ENCODE results near the gene SMIM1. TPM values are rescaled to one million over a fixed set of nuclear protein-coding genes. Genes with fewer than 3 reads are reported as not detected.
"Not testable (repeated sequence)": the region's sequence is repeated elsewhere in the genome, so short reads cannot be mapped to it uniquely, and the experiment has no call there.

SMIM1 gene, protein sequence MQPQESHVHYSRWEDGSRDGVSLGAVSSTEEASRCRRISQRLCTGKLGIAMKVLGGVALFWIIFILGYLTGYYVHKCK
- polyA plus RNA-seq (2013, experiment 1 of 2): 5.8 TPM
- polyA plus RNA-seq (2013, experiment 2 of 2): 5.6 TPM

DNA sequence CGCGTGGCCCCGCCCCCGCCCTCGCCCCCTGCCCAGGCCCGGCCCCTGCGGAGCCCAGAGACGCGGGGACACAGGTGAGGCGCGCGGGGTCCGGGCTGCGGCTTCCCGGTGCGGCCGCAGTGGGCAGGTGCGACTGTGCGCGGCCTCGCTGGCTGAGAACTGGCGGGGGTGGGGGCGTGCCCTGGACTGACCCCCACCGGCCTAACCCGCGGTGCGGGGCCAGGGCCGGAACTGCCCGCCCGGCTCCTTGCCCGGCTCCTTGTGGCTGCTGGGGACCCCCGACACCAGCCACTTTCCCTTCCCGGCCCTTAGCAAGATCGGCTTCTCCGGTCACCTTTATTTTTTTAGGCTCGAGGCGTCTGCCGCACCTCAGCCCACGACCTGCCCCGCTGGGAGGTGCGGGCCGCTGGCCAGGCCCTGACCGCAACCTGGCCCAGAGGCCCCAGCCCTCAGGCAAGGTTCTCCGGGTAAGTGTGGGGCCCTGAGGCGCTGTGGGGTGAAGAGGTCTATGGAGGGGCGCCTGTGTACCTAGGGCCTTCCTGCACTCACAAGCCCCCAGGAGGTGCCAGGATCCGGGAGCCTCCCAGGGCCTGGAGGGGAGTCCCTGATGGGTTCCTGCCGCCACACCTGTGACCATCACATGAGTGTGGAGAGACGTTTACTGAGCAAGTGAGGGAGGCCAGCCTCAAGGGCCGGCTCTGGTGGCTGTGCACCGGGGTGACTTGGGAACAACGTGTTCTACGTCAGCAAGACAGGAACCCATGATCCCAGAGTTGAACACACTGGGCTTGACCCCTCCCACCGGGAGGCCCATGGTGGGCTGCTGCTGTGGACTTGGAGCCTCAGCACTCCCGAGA is at the start of gene SMIM1:
TSS of gene SMIM1 (plus strand) at position 35 of the 857 bp plus-strand sequence. CDS start 2,625 bp downstream, outside the sequence.
- H3K4me3 ChIP-seq (ENCODE audit: low read length in 2 of 2): peak within 1 kb of the TSS; percentile 57 to 83
- no peaks in the 10 kb centered on the region for H3K9me3 ChIP-seq (replicated peaks in 1 of 2; ENCODE audit: control insufficient read depth in 2 of 2, insufficient read depth in 1 of 2, low read depth in 1 of 2, low read length in 2 of 2)
- H3K27me3 ChIP-seq (ENCODE audit: control insufficient read depth in 3 of 3, insufficient read depth in 3 of 3, low read depth in 1 of 3, low read length in 3 of 3): peaks cover 0 to 10% (median 0%) of the 10 kb centered on the region in 3 experiments
- peak within 1 kb of the TSS; percentile 66 for H3K4ac ChIP-seq (ENCODE audit: low read length)
- peak within 1 kb of the TSS; percentile 29 for H2BK5ac ChIP-seq (ENCODE audit: low read length)
- peak within 1 kb of the TSS; percentile 82 for H4K8ac ChIP-seq (ENCODE audit: low read depth, low read length)
- H3K27ac ChIP-seq (replicated peaks; ENCODE audit: low read length): no peak within 1 kb of the TSS
- peak within 1 kb of the TSS; percentile 97 for H2AK5ac ChIP-seq (ENCODE audit: low read depth, low read length)
- H4K91ac ChIP-seq (ENCODE audit: low read depth, low read length, poor library complexity): peak within 1 kb of the TSS; percentile 64
- peak within 1 kb of the TSS; percentile 98 for H3K23ac ChIP-seq (ENCODE audit: low read depth, low read length, poor library complexity)
- DNase-seq (ENCODE audit: low spot score): no peak
- no CpG with 5 or more reads among the region's 55 CpGs for WGBS, 2 donors (ENCODE audit: extremely low coverage in 2 of 2, insufficient read length in 2 of 2, insufficient replicate concordance in 1 of 2)
- H3K36me3 ChIP-seq (replicated peaks in 1 of 2; ENCODE audit: control insufficient read depth in 2 of 2, insufficient read depth in 2 of 2, low read length in 2 of 2): no peaks in the 10 kb centered on the region
- H3K4me1 ChIP-seq (ENCODE audit: control insufficient read depth in 2 of 2, insufficient read depth in 1 of 2, low read depth in 1 of 2, low read length in 2 of 2): peaks cover 19 to 43% of the 10 kb centered on the region in 2 donors
- H2BK120ac ChIP-seq (ENCODE audit: low read depth, low read length): no peak within 1 kb of the TSS
- peak within 1 kb of the TSS; percentile 71 for H3K14ac ChIP-seq (ENCODE audit: low read length)
- H3K18ac ChIP-seq (ENCODE audit: low read length): peak within 1 kb of the TSS; percentile 89
- H2BK12ac ChIP-seq (ENCODE audit: low read length): peak within 1 kb of the TSS; percentile 58
- peak within 1 kb of the TSS; percentile 84 for H3K9ac ChIP-seq (ENCODE audit: low read depth, low read length, poor library complexity)
- H2BK15ac ChIP-seq (ENCODE audit: low read length): peak within 1 kb of the TSS; percentile 92
- H2AFZ ChIP-seq (ENCODE audit: low read length): peak within 1 kb of the TSS; percentile 95
- peak within 1 kb of the TSS; percentile 86 for H3K4me2 ChIP-seq (ENCODE audit: insufficient read depth, low read length, poor library complexity, severe bottlenecking)
- H3K79me1 ChIP-seq (ENCODE audit: low read depth, low read length): peaks cover 3% of the 10 kb centered on the region

- H2AFZ ChIP-seq (ENCODE audit: low read length): no peak overlapping the region
- no peaks in the 10 kb centered on the region for H3K36me3 ChIP-seq (replicated peaks in 1 of 2; ENCODE audit: control insufficient read depth in 2 of 2, insufficient read depth in 2 of 2, low read length in 2 of 2)
- peak overlapping the region; percentile 73 for H3K23ac ChIP-seq (ENCODE audit: low read depth, low read length, poor library complexity)
- H3K18ac ChIP-seq (ENCODE audit: low read length): no peak overlapping the region
- peak overlapping the region; percentile 53 for H3K4ac ChIP-seq (ENCODE audit: low read length)
- H3K27me3 ChIP-seq (ENCODE audit: control insufficient read depth in 3 of 3, insufficient read depth in 3 of 3, low read depth in 1 of 3, low read length in 3 of 3): peaks cover 0 to 2% (median under 1%) of the 10 kb centered on the region in 3 experiments
- peaks cover 4% of the 10 kb centered on the region for H3K79me1 ChIP-seq (ENCODE audit: low read depth, low read length)
- no peak overlapping the region for H2BK15ac ChIP-seq (ENCODE audit: low read length)
- peak overlapping the region; percentile 93 for H2AK5ac ChIP-seq (ENCODE audit: low read depth, low read length)
- no peaks in the 10 kb centered on the region for H3K9me3 ChIP-seq (replicated peaks in 1 of 2; ENCODE audit: control insufficient read depth in 2 of 2, insufficient read depth in 1 of 2, low read depth in 1 of 2, low read length in 2 of 2)
- H3K9ac ChIP-seq (ENCODE audit: low read depth, low read length, poor library complexity): no peak overlapping the region
- H3K4me2 ChIP-seq (ENCODE audit: insufficient read depth, low read length, poor library complexity, severe bottlenecking): no peak overlapping the region
- peak overlapping the region; percentile 65 for H4K8ac ChIP-seq (ENCODE audit: low read depth, low read length)
- peak overlapping the region; percentile 94 for H3K14ac ChIP-seq (ENCODE audit: low read length)
- H2BK12ac ChIP-seq (ENCODE audit: low read length): no peak overlapping the region
- H2BK5ac ChIP-seq (ENCODE audit: low read length): peak overlapping the region; percentile 53
- no CpG with 5 or more reads among the region's 3 CpGs for WGBS, 2 donors (ENCODE audit: extremely low coverage in 2 of 2, insufficient read length in 2 of 2, insufficient replicate concordance in 1 of 2)
- peaks cover 5 to 7% of the 10 kb centered on the region in 2 donors for H3K4me1 ChIP-seq (ENCODE audit: control insufficient read depth in 2 of 2, insufficient read depth in 1 of 2, low read depth in 1 of 2, low read length in 2 of 2)
- H2BK120ac ChIP-seq (ENCODE audit: low read depth, low read length): no peak overlapping the region
- H4K91ac ChIP-seq (ENCODE audit: low read depth, low read length, poor library complexity): no peak overlapping the region
- peak overlapping the region in 1 of 2 donors; percentile 60 for H3K4me3 ChIP-seq (ENCODE audit: low read length in 2 of 2)
- DNase-seq (ENCODE audit: low spot score): no peak
- no peak overlapping the region for H3K27ac ChIP-seq (replicated peaks; ENCODE audit: low read length)
Measured at GRCh38 chr1:3722846-3723245, 49.7 kb upstream of the SMIM1 start.

- H3K18ac ChIP-seq (ENCODE audit: low read length); H2BK120ac ChIP-seq (ENCODE audit: low read depth, low read length); H3K27me3 ChIP-seq (ENCODE audit: control insufficient read depth in 3 of 3, insufficient read depth in 3 of 3, low read depth in 1 of 3, low read length in 3 of 3); H2AFZ ChIP-seq (ENCODE audit: low read length); H2BK5ac ChIP-seq (ENCODE audit: low read length); H4K91ac ChIP-seq (ENCODE audit: low read depth, low read length, poor library complexity); H3K23ac ChIP-seq (ENCODE audit: low read depth, low read length, poor library complexity); H3K36me3 ChIP-seq (replicated peaks in 1 of 2; ENCODE audit: control insufficient read depth in 2 of 2, insufficient read depth in 2 of 2, low read length in 2 of 2); H3K4ac ChIP-seq (ENCODE audit: low read length); H2AK5ac ChIP-seq (ENCODE audit: low read depth, low read length); H3K9ac ChIP-seq (ENCODE audit: low read depth, low read length, poor library complexity); H3K9me3 ChIP-seq (replicated peaks in 1 of 2; ENCODE audit: control insufficient read depth in 2 of 2, insufficient read depth in 1 of 2, low read depth in 1 of 2, low read length in 2 of 2); H3K4me1 ChIP-seq (ENCODE audit: control insufficient read depth in 2 of 2, insufficient read depth in 1 of 2, low read depth in 1 of 2, low read length in 2 of 2); H3K4me2 ChIP-seq (ENCODE audit: insufficient read depth, low read length, poor library complexity, severe bottlenecking); H3K4me3 ChIP-seq (ENCODE audit: low read length in 2 of 2); H3K27ac ChIP-seq (replicated peaks; ENCODE audit: low read length); H4K8ac ChIP-seq (ENCODE audit: low read depth, low read length); H2BK15ac ChIP-seq (ENCODE audit: low read length); H2BK12ac ChIP-seq (ENCODE audit: low read length); H3K79me1 ChIP-seq (ENCODE audit: low read depth, low read length); H3K14ac ChIP-seq (ENCODE audit: low read length): not testable (repeated sequence)
- WGBS, 2 donors (ENCODE audit: extremely low coverage in 2 of 2, insufficient read length in 2 of 2, insufficient replicate concordance in 1 of 2): no CpG with 5 or more reads among the region's 18 CpGs
- peak; percentile 76 for DNase-seq (ENCODE audit: low spot score)
Measured at GRCh38 chr1:3724416-3725030, 48.0 kb upstream of the SMIM1 start.

DNA sequence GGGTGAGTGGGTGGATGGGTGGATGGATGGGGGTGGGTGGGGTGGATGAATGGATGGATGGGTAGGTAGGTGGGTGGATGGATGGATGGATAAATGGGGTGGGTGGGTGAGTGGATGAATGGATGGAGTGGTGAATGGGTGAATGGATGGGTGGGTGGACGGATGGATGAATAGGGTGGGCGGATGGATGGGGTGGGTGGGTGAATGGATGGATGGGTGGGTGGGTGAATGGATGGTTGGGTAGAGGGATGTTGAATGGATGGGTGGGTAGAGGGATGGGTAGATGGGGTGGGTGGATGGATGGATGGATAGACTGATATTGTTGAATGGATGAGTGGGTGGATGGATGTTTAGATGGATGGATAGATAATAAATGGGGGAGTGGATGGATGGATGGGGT is 47.2 kb upstream of the SMIM1 start:
- Histone ChIP-seq H2AK5ac (ENCODE audit: low read depth, low read length) (no peak overlapping the region), H4K8ac (ENCODE audit: low read depth, low read length) (no peak overlapping the region), H3K79me1 (ENCODE audit: low read depth, low read length) (peaks cover 2% of the 10 kb centered on the region), H3K4me1 (ENCODE audit: control insufficient read depth in 2 of 2, insufficient read depth in 1 of 2, low read depth in 1 of 2, low read length in 2 of 2) (no peaks in the 10 kb centered on the region), H2BK15ac (ENCODE audit: low read length) (no peak overlapping the region), H3K23ac (ENCODE audit: low read depth, low read length, poor library complexity) (no peak overlapping the region), H3K14ac (ENCODE audit: low read length) (no peak overlapping the region), H3K27me3 (ENCODE audit: control insufficient read depth in 3 of 3, insufficient read depth in 3 of 3, low read depth in 1 of 3, low read length in 3 of 3) (peaks cover 0 to 5% (median 0%) of the 10 kb centered on the region in 3 experiments), H2BK5ac (ENCODE audit: low read length) (no peak overlapping the region), H3K4ac (ENCODE audit: low read length) (no peak overlapping the region), H4K91ac (ENCODE audit: low read depth, low read length, poor library complexity) (no peak overlapping the region), H3K9ac (ENCODE audit: low read depth, low read length, poor library complexity) (no peak overlapping the region), H3K18ac (ENCODE audit: low read length) (no peak overlapping the region), H3K4me2 (ENCODE audit: insufficient read depth, low read length, poor library complexity, severe bottlenecking) (no peak overlapping the region), H2AFZ (ENCODE audit: low read length) (no peak overlapping the region), H3K36me3 (replicated peaks in 1 of 2; ENCODE audit: control insufficient read depth in 2 of 2, insufficient read depth in 2 of 2, low read length in 2 of 2) (no peaks in the 10 kb centered on the region), H3K27ac (replicated peaks; ENCODE audit: low read length) (no peak overlapping the region), H3K9me3 (replicated peaks in 1 of 2; ENCODE audit: control insufficient read depth in 2 of 2, insufficient read depth in 1 of 2, low read depth in 1 of 2, low read length in 2 of 2) (no peaks in the 10 kb centered on the region), H2BK12ac (ENCODE audit: low read length) (no peak overlapping the region), H3K4me3 (ENCODE audit: low read length in 2 of 2) (no peak overlapping the region), H2BK120ac (ENCODE audit: low read depth, low read length) (no peak overlapping the region)
- WGBS, 2 donors (ENCODE audit: extremely low coverage in 2 of 2, insufficient read length in 2 of 2, insufficient replicate concordance in 1 of 2): 100% methylated on average over 2 of the region's 2 CpGs; no CpG with 5 or more reads in 1 of the 2 donors
- DNase-seq (ENCODE audit: low spot score): no peak

Data from neuronal stem cell (in vitro differentiated cells).